ENCODE measurements around the gene ZNF23. TPM values are rescaled to one million over a fixed set of nuclear protein-coding genes. Genes with fewer than 3 reads are reported as not detected.

ZNF23 gene
- total and polyA plus RNA-seq, 10 of the 15 experiments (the other 5 are each of a cell fraction or from before 2014, with no cell fraction given): 3.6 to 11.5 (median 8.7) TPM

DNA sequence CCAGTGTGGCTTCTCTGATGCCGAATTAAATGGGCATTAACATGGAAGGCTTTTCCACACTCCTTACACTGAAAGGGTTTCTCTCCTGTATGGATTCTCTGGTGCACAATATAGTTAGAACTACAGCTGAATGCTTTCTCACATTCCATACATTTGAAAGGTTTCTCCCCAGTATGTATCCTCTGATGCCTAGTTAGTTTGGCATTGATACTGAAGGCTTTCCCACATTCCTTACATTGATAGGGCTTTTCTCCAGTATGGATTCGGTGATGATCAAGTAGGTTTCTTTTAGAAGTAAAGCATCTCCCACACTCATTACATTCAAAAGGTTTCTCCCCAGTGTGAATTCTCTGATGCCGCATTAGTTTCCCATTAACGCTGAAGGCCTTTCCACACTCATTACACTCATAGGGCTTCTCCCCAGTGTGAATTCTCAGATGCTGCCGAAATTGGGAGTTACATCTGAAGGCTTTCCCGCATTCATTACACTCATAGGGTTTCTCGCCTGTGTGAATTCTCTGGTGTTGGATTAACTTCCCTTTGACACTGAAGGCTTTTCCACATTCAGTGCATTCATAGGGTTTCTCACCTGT is 13.7 kb downstream of the ZNF23 start:
- no peak for DNase-seq (ENCODE audit: low read depth, low spot score)
- no peak overlapping the region for H3K27ac ChIP-seq (ENCODE audit: control insufficient read depth, insufficient read depth)
- intact Hi-C loops (cut with micrococcal nuclease; ENCODE audit: unreplicated experiment): no loop called here
- CTCF ChIA-PET: no interaction called here
- in situ Hi-C loops (cut with MboI): no loop called here
- no peaks in the 10 kb centered on the region for H4K20me1 ChIP-seq (ENCODE audit: control insufficient read depth, insufficient read depth)
- ATAC-seq: no peak
- no TSS peak for BruUV-seq (replicated peaks)
- no peak overlapping the region for H3K4me2 ChIP-seq (ENCODE audit: control insufficient read depth, insufficient read depth)
- 94% methylated on average over 7 of the region's 7 CpGs for WGBS (ENCODE audit: insufficient coverage, insufficient replicate concordance, low lambda C conversion rate, missing lambda C conversion rate)
- POLR2A ChIA-PET: no interaction called here
- H3K79me2 ChIP-seq (ENCODE audit: control insufficient read depth, insufficient read depth, low read length): no peaks in the 10 kb centered on the region
- H3K36me3 ChIP-seq (ENCODE audit: control insufficient read depth in 2 of 2, insufficient read depth in 2 of 2, low read length in 1 of 2): peaks cover 6 to 30% of the 10 kb centered on the region in 2 experiments
- no peak overlapping the region for H3K4me3 ChIP-seq
- FAIRE-seq: no peak
- SMC1A ChIA-PET (ENCODE audit: uncharacterized antibody, unreplicated experiment): no interaction called here
- H2AFZ ChIP-seq (ENCODE audit: control insufficient read depth, low read depth, low read length): no peak overlapping the region
- peaks cover 48% of the 10 kb centered on the region for H3K9me3 ChIP-seq (replicated peaks; ENCODE audit: control insufficient read depth, insufficient read depth, low read length)
- H3K9ac ChIP-seq (ENCODE audit: control insufficient read depth, insufficient read depth, low read length): no peak overlapping the region
- H3K27me3 ChIP-seq (replicated peaks in 1 of 2; ENCODE audit: control insufficient read depth in 2 of 2, insufficient read depth in 2 of 2, low read length in 1 of 2): no peaks in the 10 kb centered on the region
- RAD21 ChIA-PET (ENCODE audit: unreplicated experiment): interaction anchor here (1.2 kb wide), 1 partner anchor 52 kb away, joined by 3 read pairs; no protein-coding TSS in a partner anchor
- no peaks in the 10 kb centered on the region for H3K4me1 ChIP-seq (ENCODE audit: control insufficient read depth, insufficient read depth, low read length)
- TF ChIP-seq ZNF207 (IDR thresholded peaks at IDR 0.05; ENCODE audit: borderline replicate concordance): no peak

- Histone ChIP-seq H3K9me3 (replicated peaks; ENCODE audit: control insufficient read depth, insufficient read depth, low read length) (peaks cover 18% of the 10 kb centered on the region), H3K4me1 (ENCODE audit: control insufficient read depth, insufficient read depth, low read length) (no peaks in the 10 kb centered on the region), H3K79me2 (ENCODE audit: control insufficient read depth, insufficient read depth, low read length) (no peaks in the 10 kb centered on the region), H3K36me3 (ENCODE audit: control insufficient read depth in 2 of 2, insufficient read depth in 2 of 2, low read length in 1 of 2) (peaks cover 0 to 2% of the 10 kb centered on the region in 2 experiments; a peak in 3 of 4 replicates), H3K4me2 (ENCODE audit: control insufficient read depth, insufficient read depth) (no peak overlapping the region), H4K20me1 (ENCODE audit: control insufficient read depth, insufficient read depth) (no peaks in the 10 kb centered on the region), H2AFZ (ENCODE audit: control insufficient read depth, low read depth, low read length) (no peak overlapping the region), H3K4me3 (no peak overlapping the region), H3K9ac (ENCODE audit: control insufficient read depth, insufficient read depth, low read length) (no peak overlapping the region), H3K27me3 (replicated peaks in 1 of 2; ENCODE audit: control insufficient read depth in 2 of 2, insufficient read depth in 2 of 2, low read length in 1 of 2) (no peaks in the 10 kb centered on the region; a peak in 1 of 4 replicates), H3K27ac (ENCODE audit: control insufficient read depth, insufficient read depth) (no peak overlapping the region)
- ATAC-seq: no peak
- POLR2A ChIA-PET: no interaction called here
- no peak for TF ChIP-seq DPF2 (IDR thresholded peaks at IDR 0.05)
- TF ChIP-seq, protein P1, sequence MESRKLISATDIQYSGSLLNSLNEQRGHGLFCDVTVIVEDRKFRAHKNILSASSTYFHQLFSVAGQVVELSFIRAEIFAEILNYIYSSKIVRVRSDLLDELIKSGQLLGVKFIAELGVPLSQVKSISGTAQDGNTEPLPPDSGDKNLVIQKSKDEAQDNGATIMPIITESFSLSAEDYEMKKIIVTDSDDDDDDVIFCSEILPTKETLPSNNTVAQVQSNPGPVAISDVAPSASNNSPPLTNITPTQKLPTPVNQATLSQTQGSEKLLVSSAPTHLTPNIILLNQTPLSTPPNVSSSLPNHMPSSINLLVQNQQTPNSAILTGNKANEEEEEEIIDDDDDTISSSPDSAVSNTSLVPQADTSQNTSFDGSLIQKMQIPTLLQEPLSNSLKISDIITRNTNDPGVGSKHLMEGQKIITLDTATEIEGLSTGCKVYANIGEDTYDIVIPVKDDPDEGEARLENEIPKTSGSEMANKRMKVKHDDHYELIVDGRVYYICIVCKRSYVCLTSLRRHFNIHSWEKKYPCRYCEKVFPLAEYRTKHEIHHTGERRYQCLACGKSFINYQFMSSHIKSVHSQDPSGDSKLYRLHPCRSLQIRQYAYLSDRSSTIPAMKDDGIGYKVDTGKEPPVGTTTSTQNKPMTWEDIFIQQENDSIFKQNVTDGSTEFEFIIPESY (IDR thresholded peaks at IDR 0.05): no peak
- no peak for TF ChIP-seq RAD21 (IDR thresholded peaks at IDR 0.05; ENCODE audit: insufficient read depth, low read depth, low read length)
- no peak for TF ChIP-seq RCOR1 (conservative IDR thresholded peaks at IDR 0.05; ENCODE audit: low read depth, low read length)
- no peak for TF ChIP-seq ZBTB11 (CRISPR knock-in tag; IDR thresholded peaks at IDR 0.05)
- TF ChIP-seq ATF2 (IDR thresholded peaks at IDR 0.05; ENCODE audit: low read length): no peak
- TF ChIP-seq RUNX3 (IDR thresholded peaks at IDR 0.05; ENCODE audit: low read length): no peak
- TF ChIP-seq FOXK2 (IDR thresholded peaks at IDR 0.05): no peak
- no peak for TF ChIP-seq KAT2A (conservative IDR thresholded peaks at IDR 0.05; ENCODE audit: control insufficient read depth, low read depth, low read length)
- WGBS (ENCODE audit: insufficient coverage, insufficient replicate concordance, low lambda C conversion rate, missing lambda C conversion rate): 75% methylated on average over 6 of the region's 6 CpGs
- no peak for DNase-seq (ENCODE audit: low read depth, low spot score)
- no TSS peak for BruUV-seq (replicated peaks)
- intact Hi-C loops (cut with micrococcal nuclease; ENCODE audit: unreplicated experiment) (no loop called here), in situ Hi-C loops (cut with MboI) (no loop called here)
- CTCF ChIA-PET: no interaction called here
- RAD21 ChIA-PET (ENCODE audit: unreplicated experiment): interaction anchor here (0.6 kb wide), 1 partner anchor 165 kb away, joined by 3 read pairs; no protein-coding TSS in a partner anchor
- FAIRE-seq: no peak
- SMC1A ChIA-PET (ENCODE audit: uncharacterized antibody, unreplicated experiment): no interaction called here
These were observed 18.3 kb downstream of the ZNF23 start for GRCh38 chr16:71443714-71444113.

Data from GM12878 (cell line).